Body of pancreas (tissue), 4 donors: ENCODE data around the gene POLR1B. TPM values are rescaled to one million over a fixed set of nuclear protein-coding genes. Genes with fewer than 3 reads are reported as not detected.
"Not testable (repeated sequence)": the region's sequence is repeated elsewhere in the genome, so short reads cannot be mapped to it uniquely, and the experiment has no call there.

Experiments
- ATAC-seq: fragments of 150-250 bp; one replicate; pipeline ENCODE4 v1.9.1; 2016
- DNase-seq, 4 donors: peaks; one replicate each; pipeline ENCODE4 v3.0.0-alpha.2; 2019
- H3K27ac ChIP-seq, 4 donors: fragments of 200-600 bp; sonication (generic); 1 replicate in 3 of 4; 2 replicates in 1 of 4; pipeline versions ENCODE4 v1.5.1 to v1.6.1; 2016 to 2019; ENCODE audit warnings: mild to moderate bottlenecking in 1 of 4, mixed read lengths in 1 of 4, moderate library complexity in 1 of 4
- H3K27me3 ChIP-seq, 2 donors: fragments of 200-600 bp; sonication (generic); one replicate each; pipeline ENCODE4 v1.6.0; 2016; ENCODE audit warnings: mild to moderate bottlenecking in 1 of 2
- H3K36me3 ChIP-seq, 2 donors: fragments of 200-600 bp; sonication (generic); replicated peaks in 1 of 2; 2 replicates each; pipeline ENCODE4 v1.5.1; 2016; ENCODE audit warnings: low read depth in 2 of 2; ENCODE audit not compliant: insufficient read depth in 1 of 2
- H3K4me1 ChIP-seq: fragments of 200-600 bp; sonication (generic); one replicate; pipeline ENCODE4 v1.6.0; 2016
- H3K4me3 ChIP-seq, 2 donors: fragments of 200-600 bp; sonication (generic); 1 replicate in 1 of 2; 2 replicates in 1 of 2; pipeline ENCODE4 v1.5.1; 2016 to 2019
- H3K9me3 ChIP-seq, 3 donors: fragments of 200-600 bp; sonication (generic); 1 replicate in 2 of 3; 2 replicates in 1 of 3; pipeline ENCODE4 v1.5.1; 2016
- POLR2A ChIP-seq, 3 donors: fragments of 450-650 bp; IDR thresholded peaks; one replicate each; pipeline ENCODE4 v1.6.1; 2016; ENCODE audit warnings: antibody characterized with exemption in 3 of 3, mild to moderate bottlenecking in 2 of 3
- WGBS, 2 donors: methylation state at CpG; one replicate each; pipeline ENCODE4 v1.1.5; 2017; 5-methylcytosine and 5-hydroxymethylcytosine counted together
- intact Hi-C: fragments of 100-400 bp; cut with DNase I; formaldehyde crosslinking; loops from one replicate; pipeline ENCODE4 v1.15.1; 2023
- total RNA-seq, 2 donors: library from RNA; depleted of rRNA; stranded (reverse); fragments of >200 nt; gene quantifications; one replicate each; pipeline ENCODE4 v1.1.0, GENCODE V29; 2016
- TF ChIP-seq, protein P1 (sequence below), 7 experiments: fragments of 450-650 bp in 4 of 7; fragments of 200-600 bp in 3 of 7; sonication (generic) in 3 of 7; IDR thresholded peaks; one replicate each; pipeline ENCODE4 v1.5.1; 2016 to 2019; ENCODE audit warnings: antibody characterized with exemption in 7 of 7

POLR1B gene
- total RNA-seq, 2 donors from 2014 or later = 10.6 to 31.6 TPM

DNA sequence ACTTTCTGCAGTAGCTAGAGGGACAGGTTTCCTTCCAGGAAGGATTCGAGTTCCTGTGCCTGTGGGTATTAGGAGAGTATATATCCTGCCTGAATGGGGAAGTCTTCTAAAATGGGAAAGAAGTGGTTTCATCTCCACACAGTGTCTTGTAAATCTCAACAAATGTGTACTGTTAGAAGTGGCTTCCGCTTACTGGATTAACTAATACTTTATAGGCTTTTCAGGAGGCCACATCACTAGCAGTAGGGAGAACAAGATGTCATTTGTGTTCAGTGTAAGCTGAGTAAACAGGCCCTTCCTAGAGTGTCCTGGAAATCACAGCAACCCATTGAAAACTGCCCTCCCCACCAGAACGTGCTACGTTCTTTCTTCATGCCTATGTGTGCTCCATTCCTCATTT, 12.5 kb upstream of the POLR1B start:
- H3K4me3 ChIP-seq = no peak overlapping the region
- no peaks in the 10 kb centered on the region for H3K4me1 ChIP-seq
- DNase-seq (no peak), ATAC-seq (no peak)
- 66 to 69% methylated on average over 4 of the region's 4 CpGs for WGBS, 2 donors
- H3K9me3 ChIP-seq = no peaks in the 10 kb centered on the region
- H3K27me3 ChIP-seq = no peaks in the 10 kb centered on the region
- intact Hi-C loops = no loop called here
- TF ChIP-seq, protein P1, sequence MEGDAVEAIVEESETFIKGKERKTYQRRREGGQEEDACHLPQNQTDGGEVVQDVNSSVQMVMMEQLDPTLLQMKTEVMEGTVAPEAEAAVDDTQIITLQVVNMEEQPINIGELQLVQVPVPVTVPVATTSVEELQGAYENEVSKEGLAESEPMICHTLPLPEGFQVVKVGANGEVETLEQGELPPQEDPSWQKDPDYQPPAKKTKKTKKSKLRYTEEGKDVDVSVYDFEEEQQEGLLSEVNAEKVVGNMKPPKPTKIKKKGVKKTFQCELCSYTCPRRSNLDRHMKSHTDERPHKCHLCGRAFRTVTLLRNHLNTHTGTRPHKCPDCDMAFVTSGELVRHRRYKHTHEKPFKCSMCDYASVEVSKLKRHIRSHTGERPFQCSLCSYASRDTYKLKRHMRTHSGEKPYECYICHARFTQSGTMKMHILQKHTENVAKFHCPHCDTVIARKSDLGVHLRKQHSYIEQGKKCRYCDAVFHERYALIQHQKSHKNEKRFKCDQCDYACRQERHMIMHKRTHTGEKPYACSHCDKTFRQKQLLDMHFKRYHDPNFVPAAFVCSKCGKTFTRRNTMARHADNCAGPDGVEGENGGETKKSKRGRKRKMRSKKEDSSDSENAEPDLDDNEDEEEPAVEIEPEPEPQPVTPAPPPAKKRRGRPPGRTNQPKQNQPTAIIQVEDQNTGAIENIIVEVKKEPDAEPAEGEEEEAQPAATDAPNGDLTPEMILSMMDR (IDR thresholded peaks at IDR 0.05) = no peak
- TF ChIP-seq POLR2A (IDR thresholded peaks at IDR 0.05) = no peak
- H3K36me3 ChIP-seq = no peaks in the 10 kb centered on the region
- H3K27ac ChIP-seq = no peak overlapping the region

- Histone ChIP-seq H3K9me3 (no peaks in the 10 kb centered on the region), H3K36me3 (no peaks in the 10 kb centered on the region), H3K27me3 (no peaks in the 10 kb centered on the region), H3K4me3 (no peak overlapping the region), H3K27ac (no peak overlapping the region), H3K4me1 (no peaks in the 10 kb centered on the region)
- DNase-seq (no peak), ATAC-seq (no peak)
- TF ChIP-seq, protein P1 (IDR thresholded peaks at IDR 0.05) = no peak
- no peak for TF ChIP-seq POLR2A (IDR thresholded peaks at IDR 0.05)
- intact Hi-C loops = no loop called here
- WGBS, 2 donors = 85 to 94% methylated on average over 4 of the region's 4 CpGs
Observed at GRCh38 chr2:112530728-112531127, 11.5 kb upstream of the POLR1B start.

DNA sequence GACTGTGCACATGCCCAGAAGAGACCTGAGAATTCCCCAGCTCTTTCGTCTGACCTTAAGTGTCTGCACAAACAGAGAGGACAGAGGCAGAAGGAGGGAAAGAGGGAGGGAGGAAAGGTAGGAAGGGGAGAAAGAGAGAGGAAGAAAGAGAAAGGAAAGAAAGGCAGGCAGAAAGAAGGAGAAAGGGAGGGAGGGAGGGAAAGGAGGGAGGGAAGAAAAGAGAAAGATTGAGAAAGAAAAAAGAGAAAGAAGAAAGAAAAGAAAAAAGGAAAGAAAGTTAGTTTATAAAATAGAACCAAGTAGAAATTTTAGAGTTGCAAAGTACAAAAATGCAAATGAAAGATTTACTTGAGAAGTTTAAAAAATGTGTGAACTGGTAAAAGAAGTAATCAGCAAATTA, 7.4 kb upstream of the POLR1B start:
- Histone ChIP-seq H3K4me3 (no peak overlapping the region), H3K4me1 (no peaks in the 10 kb centered on the region), H3K9me3 (no peaks in the 10 kb centered on the region), H3K27ac (no peak overlapping the region), H3K27me3 (no peaks in the 10 kb centered on the region), H3K36me3 (no peaks in the 10 kb centered on the region)
- DNase-seq (no peak), ATAC-seq (no peak)
- TF ChIP-seq POLR2A (IDR thresholded peaks at IDR 0.05) = no peak
- TF ChIP-seq, protein P1 (IDR thresholded peaks at IDR 0.05) = no peak
- intact Hi-C loops = no loop called here
- 89 to 92% methylated on average over 1 of the region's 1 CpG for WGBS, 2 donors

DNA sequence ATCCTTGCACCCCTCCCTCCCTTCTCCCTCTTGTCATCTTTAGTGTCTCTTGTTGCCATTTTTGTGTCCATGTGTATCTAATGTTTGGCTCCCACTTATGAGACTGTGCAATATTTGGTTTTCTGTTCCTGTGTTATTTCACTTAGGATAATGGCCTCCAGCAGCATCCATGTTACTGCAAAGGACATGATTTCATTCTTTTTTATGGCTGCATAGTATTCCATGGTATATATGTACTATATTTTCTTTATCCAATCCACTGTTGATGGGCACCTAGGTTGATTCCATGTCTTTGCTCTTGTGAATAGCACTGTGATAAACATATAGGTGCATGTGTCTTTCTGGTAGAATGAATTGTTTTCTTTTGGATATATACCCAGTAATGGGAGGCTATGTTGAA, 5.6 kb upstream of the POLR1B start:
- H3K4me1 ChIP-seq, H3K27me3 ChIP-seq, H3K36me3 ChIP-seq, H3K9me3 ChIP-seq, H3K4me3 ChIP-seq, DNase-seq, ATAC-seq, H3K27ac ChIP-seq, intact Hi-C loops: not testable (repeated sequence)

- H3K27me3 ChIP-seq = no peaks in the 10 kb centered on the region
- intact Hi-C loops = no loop called here
- WGBS, 2 donors = 39 to 51% methylated on average over 2 of the region's 2 CpGs
- ATAC-seq = no peak
- H3K4me3 ChIP-seq = no peak overlapping the region
- H3K27ac ChIP-seq = no peak overlapping the region
- peaks cover 20% of the 10 kb centered on the region for H3K4me1 ChIP-seq
- TF ChIP-seq, protein P1 (IDR thresholded peaks at IDR 0.05) = no peak
- TF ChIP-seq POLR2A (IDR thresholded peaks at IDR 0.05) = no peak
- no peak for DNase-seq
- H3K36me3 ChIP-seq = no peaks in the 10 kb centered on the region
- no peaks in the 10 kb centered on the region for H3K9me3 ChIP-seq
Observed at GRCh38 chr2:112539306-112539705, 3.0 kb upstream of the POLR1B start.
